HG02588 (cell line): ENCODE measurements around the gene DEK.
A peak's percentile ranks its signal among the peaks of the same experiment; 100 is the strongest.
"Not testable (repeated sequence)": the region's sequence is repeated elsewhere in the genome, so short reads cannot be mapped to it uniquely, and the experiment has no call there.

Experiments
- ATAC-seq: cut with Tn5 transposase; IDR thresholded peaks from one replicate; pipeline ENCODE4 v1.9.1; 2021; ENCODE audit warnings: mild to moderate bottlenecking, moderate library complexity; ENCODE audit not compliant: unreplicated experiment

The DEK gene

DNA sequence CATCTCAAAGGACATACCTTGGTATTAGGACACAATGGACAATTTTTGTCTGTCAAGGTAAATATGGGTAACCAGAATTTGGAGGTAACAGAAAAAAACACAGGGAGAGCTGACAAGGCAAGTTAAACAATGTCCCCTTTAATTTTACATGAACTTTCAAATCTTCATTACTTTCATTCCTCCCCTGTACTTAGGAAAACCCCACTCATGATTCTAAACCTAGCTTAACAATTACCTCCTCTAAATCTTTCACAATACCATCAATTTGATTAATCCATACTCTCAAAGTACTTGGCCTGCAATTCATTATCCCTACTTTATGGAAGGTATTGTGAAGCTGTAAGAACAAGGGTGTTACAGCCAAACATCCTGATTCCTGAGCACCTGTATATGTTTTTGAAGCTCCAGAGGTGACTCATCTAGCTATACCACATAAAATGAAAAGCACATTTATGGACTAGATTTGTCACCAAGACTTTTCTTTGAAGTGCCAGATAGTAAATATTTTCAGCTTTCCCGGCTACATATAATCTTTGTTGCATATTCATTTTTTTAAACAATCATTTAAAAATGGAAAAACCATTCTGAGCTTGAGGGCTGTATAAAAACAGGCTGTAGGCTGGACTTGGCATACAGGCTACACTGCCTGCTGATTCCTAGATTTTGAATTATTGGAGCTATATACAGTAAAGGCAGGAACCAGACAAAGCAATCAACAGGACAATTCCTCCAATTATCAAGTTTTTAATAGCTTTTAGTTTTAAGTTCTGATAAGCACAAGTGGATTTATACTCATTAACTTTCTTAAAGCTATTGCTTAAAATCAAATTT, 22.9 kb downstream of the DEK start:
- ATAC-seq: no peak

DNA sequence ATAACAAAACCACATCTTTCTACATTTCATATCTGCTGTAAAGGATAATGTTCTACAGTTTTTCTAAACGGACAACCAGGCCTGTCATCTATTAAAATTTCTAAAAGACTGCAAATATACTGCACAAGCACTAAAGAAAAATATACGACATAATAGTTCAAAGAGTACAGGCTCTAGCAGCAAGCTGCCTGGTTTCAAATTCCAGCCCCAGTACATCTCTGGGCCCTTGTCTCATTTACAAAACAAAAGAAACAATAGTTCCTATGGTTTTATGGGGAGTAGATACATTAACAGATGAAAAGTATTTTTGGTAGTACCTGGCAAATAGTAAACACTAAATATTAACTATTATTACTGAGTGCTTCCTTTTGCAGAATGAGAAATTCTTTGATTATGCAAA, 24.1 kb downstream of the DEK start:
- ATAC-seq: no peak

DNA sequence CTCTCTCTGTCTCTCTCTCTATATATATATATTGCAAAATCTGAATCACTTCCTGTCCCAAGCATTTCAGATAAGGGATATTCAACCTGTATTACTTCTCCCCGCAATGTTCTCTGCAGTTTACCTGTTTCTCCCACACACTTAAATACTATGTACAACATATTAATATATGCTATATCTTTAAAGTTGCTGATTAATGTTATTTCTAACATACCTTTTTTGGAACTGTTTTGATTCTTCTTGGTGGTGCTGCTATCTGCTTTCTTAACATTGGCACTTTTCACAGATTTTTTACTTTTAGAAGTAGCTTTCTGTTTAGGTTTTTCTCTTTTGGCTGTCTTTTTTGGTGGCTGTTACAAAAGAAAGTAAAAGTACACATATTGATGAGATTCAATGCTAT, 27.2 kb downstream of the DEK start:
- no peak for ATAC-seq

DNA sequence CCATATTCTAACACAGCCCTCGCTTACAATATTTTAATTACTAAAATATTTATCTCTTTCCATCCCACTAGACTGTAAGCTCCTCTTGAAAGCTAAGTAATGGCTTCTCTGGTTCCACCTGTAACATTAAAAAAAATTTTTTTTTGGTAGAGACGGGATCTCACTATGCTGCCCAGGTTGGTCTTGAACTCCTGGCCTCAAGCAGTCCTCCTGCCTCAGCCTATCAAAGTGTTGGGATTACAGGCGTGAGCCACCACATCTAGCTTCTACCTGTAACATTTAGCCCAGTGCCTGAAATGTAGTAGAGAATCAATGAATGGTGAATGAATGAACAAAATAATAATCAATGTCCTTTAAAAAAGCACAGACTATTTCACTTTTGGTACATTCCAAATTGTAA, 28.8 kb downstream of the DEK start:
- no peak for ATAC-seq

DNA sequence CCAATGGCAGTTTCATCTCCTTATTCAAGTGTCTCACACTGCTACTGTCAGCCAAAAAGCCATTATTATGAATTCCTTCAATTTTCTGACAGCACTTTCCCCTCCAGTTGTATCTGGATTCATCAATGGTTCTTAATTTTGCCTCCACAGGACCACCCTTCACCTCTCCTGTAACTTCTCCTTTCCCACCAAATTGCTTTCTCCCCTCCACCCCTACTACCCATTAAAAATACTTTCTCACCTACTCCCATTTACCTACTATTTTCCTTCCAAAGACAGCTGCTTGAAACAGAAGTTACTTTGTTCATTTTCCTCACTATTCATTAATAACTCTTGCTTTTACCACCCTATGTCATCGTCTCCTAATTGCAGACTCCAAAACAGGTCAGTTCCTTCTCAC, 29.8 kb downstream of the DEK start:
- ATAC-seq: no peak

DNA sequence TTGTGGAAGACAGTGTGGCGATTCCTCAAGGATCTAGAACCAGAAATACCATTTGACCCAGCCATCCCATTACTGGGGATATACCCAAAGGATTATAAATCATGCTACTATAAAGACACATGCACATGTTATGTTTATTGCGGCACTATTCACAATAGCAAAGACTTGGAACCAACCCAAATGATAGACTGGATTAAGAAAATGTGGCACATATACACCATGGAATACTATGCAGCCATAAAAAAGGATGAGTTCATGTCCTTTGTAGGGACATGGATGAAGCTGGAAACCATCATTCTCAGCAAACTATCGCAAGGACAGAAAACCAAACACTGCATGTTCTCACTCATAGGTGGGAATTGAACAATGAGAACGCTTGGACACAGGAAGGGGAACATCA, 30.6 kb downstream of the DEK start:
- ATAC-seq: not testable (repeated sequence)

DNA sequence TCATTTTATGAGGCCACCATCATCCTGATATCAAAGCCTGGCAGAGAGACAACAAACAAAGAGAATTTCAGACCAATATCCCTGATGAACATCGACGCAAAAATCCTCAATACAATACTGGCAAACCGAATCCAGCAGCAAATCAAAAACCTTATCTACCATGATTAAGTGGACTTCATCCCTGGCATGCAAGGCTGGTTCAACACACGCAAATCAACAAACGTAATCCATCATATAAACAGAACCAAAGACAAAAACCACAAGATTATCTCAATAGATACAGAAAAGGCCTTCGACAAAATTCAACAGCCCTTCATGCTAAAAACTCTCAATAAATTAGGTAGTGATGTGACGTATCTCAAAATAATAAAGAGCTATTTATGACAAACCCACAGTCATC, 32.5 kb downstream of the DEK start:
- ATAC-seq: not testable (repeated sequence)

DNA sequence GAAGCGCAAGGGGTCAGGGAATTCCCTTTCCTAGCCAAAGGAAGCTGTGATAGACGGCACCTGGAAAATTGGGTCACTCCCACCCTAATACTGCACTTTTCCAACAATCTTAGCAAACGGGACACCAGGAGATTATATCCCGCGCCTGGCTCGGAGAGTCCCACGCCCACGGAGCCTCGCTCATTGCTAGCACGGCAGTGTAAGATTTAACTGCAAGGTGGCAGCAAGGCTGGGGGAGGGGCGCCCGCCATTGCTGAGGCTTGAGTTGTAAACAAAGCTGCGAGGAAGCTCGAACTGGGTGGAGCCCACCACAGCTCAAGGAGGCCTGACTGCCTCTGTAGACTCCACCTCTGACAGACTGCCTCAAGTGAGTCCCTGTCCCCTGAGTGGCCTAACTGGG, 35.7 kb downstream of the DEK start:
- not testable (repeated sequence) for ATAC-seq

DNA sequence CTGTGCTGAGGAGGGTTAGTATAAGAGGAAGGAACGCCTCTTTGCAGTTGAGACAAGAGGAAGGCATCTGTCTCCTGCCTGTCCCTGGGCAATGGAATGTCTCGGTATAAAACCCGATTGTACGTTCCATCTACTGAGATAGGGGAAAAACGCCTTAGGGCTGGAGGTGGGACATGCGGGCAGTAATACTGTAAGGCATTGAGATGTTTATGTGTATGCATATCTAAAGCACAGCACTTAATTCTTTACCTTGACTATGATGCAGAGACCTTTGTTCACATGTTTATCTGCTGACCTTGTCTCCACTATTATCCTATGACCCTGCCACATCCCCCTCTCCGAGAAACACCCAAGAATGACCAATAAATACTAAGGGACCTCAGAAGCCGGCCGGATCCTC, 37.2 kb downstream of the DEK start:
- ATAC-seq: not testable (repeated sequence)

DNA sequence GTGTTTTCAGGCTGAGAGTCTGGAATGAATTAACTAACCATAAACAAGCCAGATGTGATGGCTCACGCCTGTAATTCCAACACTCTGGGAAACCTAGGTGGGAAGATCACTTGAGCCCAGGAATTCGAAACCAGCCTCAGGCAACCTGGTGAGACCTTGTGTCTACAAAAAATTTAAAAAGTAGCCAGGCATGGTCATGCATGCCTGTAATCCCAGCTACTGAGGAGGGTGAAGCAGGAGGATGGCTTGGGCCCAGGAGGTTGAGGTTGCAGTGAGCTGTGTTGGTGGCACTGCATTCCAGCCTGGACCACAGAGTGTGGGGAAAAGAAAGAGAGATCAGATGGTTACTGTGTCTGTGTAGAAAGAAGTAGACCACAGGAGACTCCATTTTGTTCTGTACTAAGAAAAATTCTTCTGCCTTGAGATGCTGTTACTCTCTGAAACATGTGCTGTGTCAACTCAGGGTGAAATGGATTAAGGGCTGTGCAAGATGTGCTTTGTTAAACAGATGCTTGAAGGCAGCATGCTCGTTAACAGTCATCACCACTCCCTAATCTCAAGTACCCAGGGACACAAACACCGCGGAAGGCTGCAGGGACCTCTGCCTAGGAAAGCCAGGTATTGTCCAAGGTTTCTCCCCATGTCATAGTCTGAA, 37.8 kb downstream of the DEK start:
- ATAC-seq: not testable (repeated sequence)

DNA sequence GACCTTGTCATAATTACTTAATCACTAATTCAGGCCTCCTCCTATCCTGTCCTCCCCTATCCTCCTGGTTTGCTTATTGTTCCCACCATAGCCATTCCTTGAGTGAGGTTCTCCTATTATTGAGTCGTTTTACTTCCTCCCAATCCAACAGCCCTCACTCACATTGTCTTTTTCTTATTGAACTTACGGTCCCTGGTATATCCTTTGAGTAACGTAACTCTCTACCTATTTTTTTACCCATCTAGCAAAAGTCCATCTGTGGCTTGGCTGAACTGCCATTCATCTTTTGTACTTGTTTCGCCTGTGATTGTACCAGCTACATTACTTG, 43.1 kb downstream of the DEK start:
- no peak for ATAC-seq

DNA sequence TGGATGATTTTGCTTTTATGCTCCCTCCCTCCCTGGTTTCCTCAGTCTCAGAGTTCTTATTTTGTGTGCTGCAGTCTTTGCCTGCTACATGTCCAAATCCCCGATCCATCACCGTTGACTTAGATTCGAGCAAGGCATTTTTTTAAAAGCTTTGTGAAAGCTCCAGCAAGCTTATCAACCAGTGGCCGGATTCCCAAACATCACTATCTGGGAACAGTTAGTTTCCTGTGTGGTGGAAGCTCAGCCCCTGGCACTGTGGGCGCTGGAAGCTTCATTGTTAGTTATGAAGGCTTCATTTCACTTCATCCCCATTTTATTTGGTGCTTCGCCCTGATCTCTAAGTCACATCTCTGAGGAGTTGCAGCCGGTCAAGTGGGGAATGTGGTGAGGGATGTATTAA, 44.7 kb downstream of the DEK start:
- no peak for ATAC-seq

DNA sequence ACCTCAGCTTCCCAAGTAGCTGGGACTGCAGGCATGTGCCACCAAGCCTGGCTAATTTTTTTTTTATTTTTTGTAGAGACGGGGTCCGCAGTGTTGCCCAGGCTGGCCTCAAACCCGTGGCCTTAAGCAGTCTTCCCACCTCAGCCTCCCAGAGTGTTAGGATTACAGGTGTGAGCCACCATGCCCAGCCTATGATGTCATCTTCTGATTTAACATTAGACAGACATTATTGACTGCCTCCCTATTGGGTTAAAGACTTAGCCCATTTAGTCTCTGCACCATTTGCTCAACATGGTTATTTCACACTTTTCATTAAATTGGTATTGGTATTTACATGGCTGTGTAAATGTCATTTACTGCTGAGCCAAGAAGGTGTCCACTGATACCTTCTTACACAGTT, 46.1 kb downstream of the DEK start:
- ATAC-seq: no peak

DNA sequence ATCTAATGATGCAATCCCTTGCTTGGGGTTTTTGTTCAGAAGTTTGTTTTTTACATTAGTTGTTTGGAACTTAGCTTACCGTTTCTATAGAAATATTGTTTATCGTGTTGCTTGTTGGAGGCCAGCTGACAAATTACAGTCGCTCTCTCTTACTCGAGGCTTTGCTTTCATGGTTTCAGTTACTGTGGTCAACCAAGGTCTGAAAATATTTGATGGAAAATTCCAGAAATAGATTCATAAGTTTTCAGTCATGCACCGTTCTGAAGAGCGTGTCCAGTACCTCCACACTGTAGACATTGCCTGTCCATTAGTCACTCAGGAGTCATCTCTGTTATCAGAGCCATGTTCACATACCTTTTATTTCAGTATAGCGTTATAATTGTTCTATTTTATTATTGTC, 47.9 kb downstream of the DEK start:
- no peak for ATAC-seq

DNA sequence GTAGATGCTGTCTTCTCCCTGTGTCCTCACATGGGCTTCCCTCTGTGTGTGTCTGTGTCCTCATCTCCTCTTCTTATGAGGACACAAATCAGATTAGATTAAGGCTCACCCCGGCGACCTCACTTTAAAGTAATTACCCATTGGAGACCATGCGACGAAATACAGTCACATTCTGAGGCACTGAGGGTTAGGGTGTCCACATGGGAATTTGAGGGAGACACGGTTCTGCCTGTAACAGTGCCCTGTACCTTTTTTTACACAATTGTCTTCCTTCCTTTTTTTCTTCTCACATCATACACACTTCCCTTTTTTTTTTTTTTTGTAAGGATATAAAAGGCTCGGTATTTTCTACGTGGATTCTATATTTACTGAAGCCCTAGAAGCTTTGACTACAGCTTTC, 48.9 kb downstream of the DEK start:
- ATAC-seq: no peak

DNA sequence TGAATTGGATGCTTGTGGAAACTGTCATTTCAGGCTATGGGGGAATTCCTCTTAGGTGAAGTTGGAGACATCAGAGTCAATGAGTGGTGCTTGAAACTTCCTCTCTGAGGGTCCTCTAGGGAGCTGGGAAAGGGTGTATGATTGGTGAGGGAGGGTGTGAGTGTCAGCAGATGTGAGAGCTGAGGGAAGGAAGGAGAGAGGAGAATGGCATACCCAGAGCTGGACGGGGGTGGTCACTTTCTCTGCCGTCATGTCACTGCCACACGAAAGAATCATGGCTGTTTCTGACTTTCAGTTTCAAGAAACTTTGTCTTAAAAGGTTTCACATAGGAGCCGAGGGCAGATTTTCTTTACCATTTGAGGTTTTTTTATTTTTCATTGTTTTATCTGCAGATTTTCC, 50.3 kb downstream of the DEK start:
- ATAC-seq: no peak

DNA sequence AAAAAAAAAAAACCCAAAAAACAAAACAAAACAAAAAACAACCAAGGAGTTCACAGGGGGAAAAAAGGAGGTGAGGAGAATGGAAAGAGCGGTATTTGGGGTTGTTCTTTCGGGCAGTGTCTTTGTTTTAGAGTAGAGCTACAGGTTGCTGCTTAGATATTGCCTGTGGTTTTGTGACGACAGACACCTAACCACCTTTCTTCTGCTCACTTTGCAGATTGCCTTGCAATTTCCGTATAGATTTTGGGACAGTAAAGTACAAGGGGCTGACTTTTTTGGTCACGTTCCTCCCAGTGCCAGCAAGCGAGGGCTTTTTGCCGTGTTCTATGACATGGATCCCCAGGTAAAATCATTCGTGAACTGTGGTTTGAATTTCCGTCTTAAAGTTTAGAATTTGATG, 50.9 kb downstream of the DEK start:
- no peak for ATAC-seq

DNA sequence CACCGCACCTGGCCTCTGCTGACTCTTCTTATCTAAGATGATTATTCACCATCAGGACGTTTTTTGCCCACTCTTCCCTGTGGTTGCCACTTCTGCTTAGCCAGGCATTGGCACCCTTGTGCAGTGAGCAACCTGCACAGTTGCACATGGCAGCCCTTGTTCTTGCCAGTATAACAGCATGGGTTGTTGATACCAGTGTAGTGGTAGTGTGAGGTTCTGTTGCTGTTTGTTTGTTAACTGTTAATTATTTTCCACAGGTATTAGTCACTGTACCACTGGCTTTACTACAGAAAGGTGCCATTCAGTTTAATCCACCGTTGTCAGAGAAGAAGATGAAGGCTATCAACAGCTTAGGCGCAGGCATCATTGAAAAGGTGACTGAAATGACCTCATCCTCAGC, 52.1 kb downstream of the DEK start:
- ATAC-seq: no peak

DNA sequence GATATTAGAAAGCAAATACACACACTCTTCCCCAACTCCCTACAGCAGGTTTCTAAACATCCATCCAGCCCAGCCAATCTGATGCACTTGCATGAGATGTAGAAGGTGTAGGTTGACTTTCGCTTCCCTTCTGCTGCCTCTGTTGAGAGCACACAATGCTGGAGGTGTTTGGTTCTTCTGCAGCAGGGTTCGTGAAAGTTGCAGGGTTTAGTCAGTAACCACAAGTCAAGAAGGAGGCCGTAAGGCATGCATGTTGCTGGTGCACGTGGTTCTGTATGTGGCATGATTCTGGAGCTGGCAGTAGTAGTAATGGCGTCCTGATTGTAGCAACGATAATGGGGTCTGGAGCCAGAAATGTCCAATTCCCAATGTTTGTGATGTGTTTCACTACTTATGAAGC, 53.0 kb downstream of the DEK start:
- ATAC-seq: peak; percentile 97

DNA sequence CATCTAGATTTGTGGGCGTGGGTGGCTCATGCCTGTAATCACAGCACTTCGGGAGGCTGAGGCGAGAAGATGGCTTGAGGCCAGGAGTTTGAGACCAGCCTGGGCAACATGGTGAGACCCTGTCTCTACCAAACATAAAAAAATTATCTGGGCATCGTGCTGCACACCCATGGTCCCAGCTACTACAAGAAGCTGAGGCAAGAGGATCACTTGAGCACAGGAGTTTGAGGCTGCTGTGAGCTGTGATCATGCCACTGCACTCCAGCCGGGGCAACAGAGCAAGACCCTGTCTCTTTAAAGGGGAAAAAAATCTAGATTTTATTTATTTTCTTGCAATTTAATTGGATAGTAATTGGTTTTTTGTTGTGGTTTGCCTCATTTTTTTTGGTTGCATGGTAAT, 53.6 kb downstream of the DEK start:
- ATAC-seq: no peak

DNA sequence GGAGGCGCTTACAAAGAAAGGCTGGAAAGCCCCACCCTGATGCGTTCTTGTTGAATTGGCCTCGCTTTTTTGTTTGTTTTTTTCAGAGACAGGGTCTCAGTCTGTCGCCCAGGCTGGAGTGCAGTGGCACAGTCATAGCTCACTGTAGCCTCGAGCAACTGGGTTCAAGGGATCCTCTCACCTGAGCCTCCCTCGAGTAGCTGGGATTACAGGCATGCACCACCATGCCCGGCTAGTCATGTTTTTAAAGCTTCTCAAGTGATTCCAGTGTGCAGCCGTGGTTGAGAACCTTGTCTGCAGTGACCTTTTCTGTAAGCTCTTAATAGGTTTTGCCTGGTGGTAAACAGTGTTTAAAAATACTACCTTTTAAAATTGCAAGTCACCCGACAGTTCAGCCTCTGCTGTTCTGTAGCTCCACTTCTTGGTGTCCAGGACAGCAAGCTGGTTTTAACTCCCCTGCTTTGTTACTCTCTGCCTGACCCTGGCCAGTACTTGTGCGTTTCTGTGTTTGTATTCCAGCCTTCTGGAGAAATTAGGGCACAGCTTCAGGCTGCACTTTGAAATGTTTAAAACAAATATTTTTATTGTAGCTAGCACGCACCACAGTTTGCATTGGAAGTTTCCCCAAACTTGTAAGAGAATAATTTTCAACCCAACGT, 54.7 kb downstream of the DEK start:
- ATAC-seq: no peak

DNA sequence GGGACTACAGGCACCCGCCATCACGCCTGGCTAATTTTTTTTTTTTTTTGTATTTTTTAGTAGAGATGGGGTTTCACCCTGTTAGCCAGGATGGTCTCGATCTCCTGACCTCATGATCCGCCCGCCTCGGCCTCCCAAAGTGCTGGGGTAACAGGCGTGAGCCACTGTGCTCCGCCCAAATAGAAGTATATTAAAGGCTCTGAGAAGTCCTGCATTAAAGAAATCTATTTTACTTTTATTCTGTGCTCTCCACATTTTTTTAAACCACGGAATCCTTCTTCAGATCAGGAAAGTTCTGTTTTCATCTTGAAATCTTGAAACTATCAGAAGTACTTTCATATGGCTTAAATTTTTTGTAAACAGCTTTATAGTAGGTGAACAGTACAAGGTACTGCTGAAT, 55.6 kb downstream of the DEK start:
- ATAC-seq: not testable (repeated sequence)
